ENCODE measurements around the gene NF1. TPM values are rescaled to one million over a fixed set of nuclear protein-coding genes. Genes with fewer than 3 reads are reported as not detected.

The NF1 gene
- total RNA-seq, 1 experiment from 2014 or later, result 16.4 TPM

GRCh38 chr17:31216031-31216751 lies 121.4 kb downstream of the NF1 start:
- ChIA-PET CTCF (interaction anchor here (0.6 kb wide), 1 partner anchor 803 kb away, joined by 4 read pairs; no protein-coding TSS in a partner anchor), POLR2A (ENCODE audit: unreplicated experiment) (no interaction called here)
- Histone ChIP-seq H3K4me1 (ENCODE audit: insufficient read depth, low read length) (peaks cover 3% of the 10 kb centered on the region; the same call in 1 of the 2 replicates), H3K27me3 (ENCODE audit: low read length) (no peaks in the 10 kb centered on the region), H3K9ac (ENCODE audit: low read length) (no peak overlapping the region), H3K4me3 (ENCODE audit: low read length) (no peak overlapping the region), H3K36me3 (ENCODE audit: low read depth, low read length) (no peaks in the 10 kb centered on the region), H3K9me3 (ENCODE audit: low read length) (no peaks in the 10 kb centered on the region), H2AFZ (ENCODE audit: low read length) (no peak overlapping the region), H3K9me2 (replicated peaks; ENCODE audit: low read length) (no peaks in the 10 kb centered on the region), H4K20me1 (ENCODE audit: low read length) (0 out of 2 replicates have a peak, but pooled peaks cover 3% of the 10 kb centered on the region), H3F3A (ENCODE audit: low read length, unreplicated experiment) (no peaks in the 10 kb centered on the region), H3K27ac (ENCODE audit: low read length) (no peak overlapping the region), H3K4me2 (ENCODE audit: low read length) (no peak overlapping the region), H3K79me2 (ENCODE audit: low read length) (no peaks in the 10 kb centered on the region)
- BruUV-seq (replicated peaks), result no TSS peak
- TF ChIP-seq EZH2 (IDR thresholded peaks at IDR 0.05; ENCODE audit: low read length, unreplicated experiment), result no peak
- peak; percentile 68 for TF ChIP-seq CTCF (conservative IDR thresholded peaks at IDR 0.05; ENCODE audit: low read depth, low read length)
- TF ChIP-seq EZH2phosphoT487 (IDR thresholded peaks at IDR 0.05; ENCODE audit: borderline replicate concordance, low read length), result no peak
- ATAC-seq (no peak), DNase-seq (peak; percentile 62)
- intact Hi-C loops (cut with micrococcal nuclease), result loop anchor here (2.0 kb wide), 1 partner anchor 203 kb away; no protein-coding TSS in a partner anchor

- no peak overlapping the region for H3K27ac ChIP-seq (ENCODE audit: low read length)
- no peak overlapping the region for H2AFZ ChIP-seq (ENCODE audit: low read length)
- no peaks in the 10 kb centered on the region for H3K9me2 ChIP-seq (replicated peaks; ENCODE audit: low read length)
- no peaks in the 10 kb centered on the region for H3K79me2 ChIP-seq (ENCODE audit: low read length)
- ChIA-PET CTCF (no interaction called here), POLR2A (ENCODE audit: unreplicated experiment) (no interaction called here)
- DNase-seq (no peak), ATAC-seq (no peak)
- no TSS peak for BruUV-seq (replicated peaks)
- H3K4me1 ChIP-seq (ENCODE audit: insufficient read depth, low read length), result no peaks in the 10 kb centered on the region
- H4K20me1 ChIP-seq (ENCODE audit: low read length), result no peaks in the 10 kb centered on the region
- intact Hi-C loops (cut with micrococcal nuclease), result no loop called here
- no peaks in the 10 kb centered on the region for H3K9me3 ChIP-seq (ENCODE audit: low read length)
- TF ChIP-seq EZH2phosphoT487 (IDR thresholded peaks at IDR 0.05; ENCODE audit: borderline replicate concordance, low read length) (no peak), EZH2 (IDR thresholded peaks at IDR 0.05; ENCODE audit: low read length, unreplicated experiment) (no peak), CTCF (conservative IDR thresholded peaks at IDR 0.05; ENCODE audit: low read depth, low read length) (no peak)
- no peaks in the 10 kb centered on the region for H3F3A ChIP-seq (ENCODE audit: low read length, unreplicated experiment)
- no peaks in the 10 kb centered on the region for H3K36me3 ChIP-seq (ENCODE audit: low read depth, low read length)
- H3K4me2 ChIP-seq (ENCODE audit: low read length), result no peak overlapping the region
- H3K27me3 ChIP-seq (ENCODE audit: low read length), result no peaks in the 10 kb centered on the region
- no peak overlapping the region for H3K9ac ChIP-seq (ENCODE audit: low read length)
- no peak overlapping the region for H3K4me3 ChIP-seq (ENCODE audit: low read length)
Observed at GRCh38 chr17:31224366-31224765, 129.6 kb downstream of the NF1 start.

GRCh38 chr17:31225831-31226230 lies 131.1 kb downstream of the NF1 start:
- no peaks in the 10 kb centered on the region for H3K4me1 ChIP-seq (ENCODE audit: insufficient read depth, low read length)
- BruUV-seq (replicated peaks), result no TSS peak
- ATAC-seq, result no peak
- H3K79me2 ChIP-seq (ENCODE audit: low read length), result no peaks in the 10 kb centered on the region
- no peaks in the 10 kb centered on the region for H3K27me3 ChIP-seq (ENCODE audit: low read length)
- no peak for DNase-seq
- no peaks in the 10 kb centered on the region for H3K36me3 ChIP-seq (ENCODE audit: low read depth, low read length)
- CTCF ChIA-PET, result no interaction called here
- intact Hi-C loops (cut with micrococcal nuclease), result no loop called here
- H3K9me3 ChIP-seq (ENCODE audit: low read length), result no peaks in the 10 kb centered on the region
- POLR2A ChIA-PET (ENCODE audit: unreplicated experiment), result no interaction called here
- H3K4me3 ChIP-seq (ENCODE audit: low read length), result no peak overlapping the region
- no peak overlapping the region for H3K27ac ChIP-seq (ENCODE audit: low read length)
- TF ChIP-seq CTCF (conservative IDR thresholded peaks at IDR 0.05; ENCODE audit: low read depth, low read length) (no peak), EZH2phosphoT487 (IDR thresholded peaks at IDR 0.05; ENCODE audit: borderline replicate concordance, low read length) (no peak), EZH2 (IDR thresholded peaks at IDR 0.05; ENCODE audit: low read length, unreplicated experiment) (no peak)
- H4K20me1 ChIP-seq (ENCODE audit: low read length), result no peaks in the 10 kb centered on the region
- no peaks in the 10 kb centered on the region for H3F3A ChIP-seq (ENCODE audit: low read length, unreplicated experiment)
- H3K9ac ChIP-seq (ENCODE audit: low read length), result no peak overlapping the region
- no peaks in the 10 kb centered on the region for H3K9me2 ChIP-seq (replicated peaks; ENCODE audit: low read length)
- no peak overlapping the region for H2AFZ ChIP-seq (ENCODE audit: low read length)
- H3K4me2 ChIP-seq (ENCODE audit: low read length), result no peak overlapping the region

Measured in PC-3 (cell line).